Loucy (cell line): ENCODE measurements around the gene AHRR.

ENCODE experiments used
- H2AFZ ChIP-seq: fragments of 200-600 bp; sonication (generic); 2 replicates; pipeline ENCODE4 v1.6.0; 2016; ENCODE audit warnings: antibody characterized with exemption, mild to moderate bottlenecking, low read length, moderate library complexity
- H3F3A ChIP-seq: fragments of 200-600 bp; 2 replicates; pipeline ENCODE4 v1.6.0; 2016; ENCODE audit warnings: antibody characterized with exemption, low read depth, mild to moderate bottlenecking
- H3K27me3 ChIP-seq: fragments of 200-600 bp; sonication (generic); 2 replicates; pipeline ENCODE4 v1.6.1; 2014; ENCODE audit warnings: low read length, mild to moderate bottlenecking; ENCODE audit not compliant: insufficient read depth, poor library complexity, severe bottlenecking
- H3K36me3 ChIP-seq: fragments of 200-600 bp; sonication (generic); 2 replicates; pipeline ENCODE4 v1.6.1; 2016; ENCODE audit warnings: low read length; ENCODE audit not compliant: insufficient read depth
- H3K4me1 ChIP-seq: fragments of 200-600 bp; sonication (generic); 2 replicates; pipeline ENCODE4 v1.5.1; 2014; ENCODE audit warnings: low read length, mild to moderate bottlenecking; ENCODE audit not compliant: insufficient read depth, poor library complexity, severe bottlenecking
- H3K4me2 ChIP-seq: fragments of 200-600 bp; sonication (generic); 2 replicates; pipeline ENCODE4 v1.6.0; 2014; ENCODE audit warnings: antibody characterized with exemption, low read length, low read depth, mild to moderate bottlenecking; ENCODE audit not compliant: poor library complexity, severe bottlenecking
- H3K4me3 ChIP-seq: fragments of 200-600 bp; sonication (generic); 2 replicates; pipeline ENCODE4 v1.5.1; 2014; ENCODE audit warnings: low read length, mild to moderate bottlenecking, mixed read lengths; ENCODE audit not compliant: poor library complexity, severe bottlenecking
- H3K79me2 ChIP-seq: fragments of 200-600 bp; sonication (generic); 2 replicates; pipeline ENCODE4 v1.6.1; 2014; ENCODE audit warnings: low read length; ENCODE audit not compliant: insufficient read depth
- H3K9ac ChIP-seq: fragments of 200-600 bp; sonication (generic); 2 replicates; pipeline ENCODE4 v1.6.0; 2014; ENCODE audit warnings: mild to moderate bottlenecking, low read depth, low read length, moderate library complexity; ENCODE audit not compliant: poor library complexity, severe bottlenecking
- H3K9me2 ChIP-seq: fragments of 200-600 bp; sonication (generic); replicated peaks from 2 replicates; pipeline ENCODE4 v1.6.1; 2016; ENCODE audit warnings: low read depth, low read length, mixed read lengths
- H3K9me3 ChIP-seq: fragments of 200-600 bp; sonication (generic); 2 replicates; pipeline ENCODE4 v1.6.1; 2014; ENCODE audit warnings: mild to moderate bottlenecking, antibody characterized with exemption, low read length, low read depth; ENCODE audit not compliant: insufficient read depth
- H4K20me1 ChIP-seq: fragments of 200-600 bp; sonication (generic); 2 replicates; pipeline ENCODE4 v1.6.0; 2014; ENCODE audit warnings: antibody characterized with exemption, low read length, mild to moderate bottlenecking; ENCODE audit not compliant: insufficient read depth, poor library complexity, severe bottlenecking
- EZH2phosphoT487 ChIP-seq: fragments of 200-600 bp; IDR thresholded peaks from 2 replicates; pipeline ENCODE4 v1.6.1; 2018; ENCODE audit warnings: antibody characterized with exemption, mild to moderate bottlenecking, moderate library complexity, borderline replicate concordance
- TF ChIP-seq, protein P1 (sequence below): fragments of 200-600 bp; sonication (generic); conservative IDR thresholded peaks from 2 replicates; pipeline ENCODE4 v1.5.1; 2014; ENCODE audit warnings: mild to moderate bottlenecking, antibody characterized with exemption, low read length

AHRR gene

GRCh38 chr5:418162-419121 lies 96.9 kb downstream of the AHRR start:
- H3K4me1 ChIP-seq, result peaks cover 41% of the 10 kb centered on the region
- no peaks in the 10 kb centered on the region for H4K20me1 ChIP-seq
- no peaks in the 10 kb centered on the region for H3K79me2 ChIP-seq
- no peak overlapping the region for H3K9ac ChIP-seq
- no peak overlapping the region for H3K4me3 ChIP-seq
- no peaks in the 10 kb centered on the region for H3K9me3 ChIP-seq
- H2AFZ ChIP-seq, result no peak overlapping the region
- H3K9me2 ChIP-seq, result no peaks in the 10 kb centered on the region
- H3K4me2 ChIP-seq, result no peak overlapping the region
- H3F3A ChIP-seq, result no peaks in the 10 kb centered on the region; the same call in 1 of the 2 replicates
- TF ChIP-seq, protein P1, sequence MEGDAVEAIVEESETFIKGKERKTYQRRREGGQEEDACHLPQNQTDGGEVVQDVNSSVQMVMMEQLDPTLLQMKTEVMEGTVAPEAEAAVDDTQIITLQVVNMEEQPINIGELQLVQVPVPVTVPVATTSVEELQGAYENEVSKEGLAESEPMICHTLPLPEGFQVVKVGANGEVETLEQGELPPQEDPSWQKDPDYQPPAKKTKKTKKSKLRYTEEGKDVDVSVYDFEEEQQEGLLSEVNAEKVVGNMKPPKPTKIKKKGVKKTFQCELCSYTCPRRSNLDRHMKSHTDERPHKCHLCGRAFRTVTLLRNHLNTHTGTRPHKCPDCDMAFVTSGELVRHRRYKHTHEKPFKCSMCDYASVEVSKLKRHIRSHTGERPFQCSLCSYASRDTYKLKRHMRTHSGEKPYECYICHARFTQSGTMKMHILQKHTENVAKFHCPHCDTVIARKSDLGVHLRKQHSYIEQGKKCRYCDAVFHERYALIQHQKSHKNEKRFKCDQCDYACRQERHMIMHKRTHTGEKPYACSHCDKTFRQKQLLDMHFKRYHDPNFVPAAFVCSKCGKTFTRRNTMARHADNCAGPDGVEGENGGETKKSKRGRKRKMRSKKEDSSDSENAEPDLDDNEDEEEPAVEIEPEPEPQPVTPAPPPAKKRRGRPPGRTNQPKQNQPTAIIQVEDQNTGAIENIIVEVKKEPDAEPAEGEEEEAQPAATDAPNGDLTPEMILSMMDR, result no peak
- TF ChIP-seq EZH2phosphoT487, result no peak
- no peaks in the 10 kb centered on the region for H3K27me3 ChIP-seq
- H3K36me3 ChIP-seq, result no peaks in the 10 kb centered on the region

DNA sequence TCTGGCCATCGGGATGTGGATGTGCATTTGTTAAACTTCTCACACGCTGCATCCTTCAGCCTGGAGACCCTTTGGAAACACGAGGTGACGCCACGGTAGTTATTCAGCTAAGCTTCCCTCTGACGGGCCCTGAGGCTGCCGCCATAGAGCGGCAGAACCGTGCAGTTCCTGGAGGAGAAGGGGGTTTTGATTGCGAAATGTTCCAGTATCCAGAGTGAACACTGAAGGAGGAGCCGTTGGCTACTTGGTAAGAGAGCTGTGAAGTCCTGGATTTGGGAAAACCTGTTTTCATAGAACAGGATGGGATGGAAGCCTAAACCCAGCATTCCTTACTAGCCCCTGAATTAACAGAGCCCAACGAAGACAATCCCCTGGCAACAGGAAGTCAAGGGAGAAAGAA lies 98.5 kb downstream of the AHRR start:
- H4K20me1 ChIP-seq, result no peaks in the 10 kb centered on the region
- no peak overlapping the region for H3K4me2 ChIP-seq

DNA sequence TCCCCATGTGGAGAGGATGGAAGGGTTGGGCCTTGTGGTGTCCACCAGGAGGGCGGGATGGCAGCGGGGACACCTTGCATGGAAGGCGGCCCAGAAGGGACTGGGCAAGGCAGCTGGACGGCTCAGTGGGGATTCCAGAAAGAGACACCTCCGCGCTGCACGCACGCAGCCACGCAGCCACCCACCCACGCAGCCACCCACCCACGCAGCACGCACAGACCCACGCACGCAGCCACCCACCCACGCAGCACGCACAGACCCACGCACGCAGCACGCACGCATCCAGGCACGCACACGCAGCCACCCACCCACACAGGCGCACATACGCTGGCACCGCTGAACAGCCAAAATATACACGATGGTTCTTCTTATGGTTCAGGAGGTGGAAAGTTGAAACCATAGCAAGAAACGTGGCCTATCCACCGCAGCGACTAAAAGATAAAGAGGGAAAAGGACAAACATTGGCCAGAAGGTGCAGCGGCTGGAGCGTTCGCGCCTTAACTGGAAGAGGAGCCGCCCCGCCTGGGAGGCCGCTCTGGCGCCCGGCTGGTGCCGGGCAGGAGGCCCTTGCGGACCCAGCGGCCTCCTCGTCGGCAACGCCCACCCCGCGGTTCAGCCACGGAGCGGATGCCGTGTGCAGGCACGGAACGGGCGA lies 99.2 kb downstream of the AHRR start:
- Histone ChIP-seq H3K79me2 (no peaks in the 10 kb centered on the region), H3K4me3 (no peak overlapping the region), H4K20me1 (no peaks in the 10 kb centered on the region), H3K9ac (no peak overlapping the region), H3K4me2 (no peak overlapping the region), H3K4me1 (peaks cover 42% of the 10 kb centered on the region), H3K9me3 (no peaks in the 10 kb centered on the region), H3K27me3 (no peaks in the 10 kb centered on the region), H3K9me2 (no peaks in the 10 kb centered on the region), H3K36me3 (no peaks in the 10 kb centered on the region), H3F3A (no peaks in the 10 kb centered on the region; the same call in 1 of the 2 replicates), H2AFZ (no peak overlapping the region)
- TF ChIP-seq, protein P1, result no peak

More for the DNA sequence above, 98.5 kb downstream of the AHRR start:
- Histone ChIP-seq H2AFZ (no peak overlapping the region), H3F3A (no peaks in the 10 kb centered on the region; the same call in 1 of the 2 replicates), H3K36me3 (no peaks in the 10 kb centered on the region), H3K4me3 (no peak overlapping the region), H3K9me3 (no peaks in the 10 kb centered on the region), H3K79me2 (no peaks in the 10 kb centered on the region), H3K9ac (no peak overlapping the region), H3K9me2 (no peaks in the 10 kb centered on the region), H3K27me3 (no peaks in the 10 kb centered on the region), H3K4me1 (peaks cover 42% of the 10 kb centered on the region)
- TF ChIP-seq, protein P1, result no peak
- no peak for TF ChIP-seq EZH2phosphoT487
